HCEC 1CT (cell line): ENCODE results near the gene ACO1.

Source experiments
- DNase-seq: peaks from one replicate; pipeline ENCODE4 v3.0.0-alpha.2; 2017

Gene ACO1

DNA sequence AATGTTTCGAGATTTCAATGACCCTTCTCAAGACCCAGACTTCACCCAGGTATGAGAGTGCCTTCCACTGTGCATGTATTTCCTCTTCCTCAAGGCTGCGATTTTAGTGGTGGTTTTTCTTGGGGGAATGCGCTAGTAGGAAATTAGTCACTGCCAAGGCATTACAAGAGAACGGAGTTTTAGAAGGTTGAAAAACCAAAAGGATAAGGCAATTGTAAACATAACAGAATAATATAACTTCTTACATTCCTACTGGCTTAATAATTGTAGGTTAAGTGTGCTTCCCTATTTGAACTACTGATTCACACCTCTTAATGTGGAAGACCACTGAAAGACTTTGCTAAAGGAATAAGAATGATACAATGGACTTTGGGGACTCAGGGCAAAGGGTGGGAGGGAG, 38.9 kb downstream of the ACO1 start:
- peak; percentile 90 for DNase-seq

- DNase-seq: no peak
These were observed 40.2 kb downstream of the ACO1 start for GRCh38 chr9:32424616-32425015.

DNA sequence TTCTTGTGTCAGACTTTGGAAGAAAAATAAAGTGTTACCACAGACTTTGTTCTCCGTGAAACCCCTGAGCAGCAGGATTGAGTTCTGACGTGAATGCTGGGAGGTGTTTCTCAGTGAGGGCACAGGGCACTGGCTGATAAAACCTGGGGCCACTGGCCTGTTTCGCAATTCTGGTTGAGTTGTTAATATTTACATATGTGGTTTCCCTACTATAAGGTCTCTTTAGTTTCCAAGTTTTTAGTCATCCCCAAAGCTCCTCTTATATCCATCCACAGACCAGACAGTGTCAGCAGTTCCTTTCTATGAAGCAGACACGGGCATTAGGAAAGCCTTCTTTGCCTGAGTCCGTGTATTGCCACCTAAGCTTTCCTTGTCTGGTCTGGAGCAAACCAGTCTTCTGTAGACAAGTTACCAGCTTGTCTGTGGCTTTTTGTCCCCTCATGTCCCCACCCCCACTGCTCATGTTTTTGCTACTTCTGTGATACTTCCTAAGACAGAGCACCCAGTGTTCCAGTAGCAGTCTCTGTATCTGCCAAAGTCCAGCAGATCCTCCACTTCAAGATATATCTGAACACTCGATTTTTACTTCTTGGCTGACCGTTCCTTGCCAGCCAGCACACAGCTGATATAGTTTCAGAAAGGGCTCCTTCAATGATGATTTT, 42.0 kb downstream of the ACO1 start:
- DNase-seq: peak; percentile 93

DNA sequence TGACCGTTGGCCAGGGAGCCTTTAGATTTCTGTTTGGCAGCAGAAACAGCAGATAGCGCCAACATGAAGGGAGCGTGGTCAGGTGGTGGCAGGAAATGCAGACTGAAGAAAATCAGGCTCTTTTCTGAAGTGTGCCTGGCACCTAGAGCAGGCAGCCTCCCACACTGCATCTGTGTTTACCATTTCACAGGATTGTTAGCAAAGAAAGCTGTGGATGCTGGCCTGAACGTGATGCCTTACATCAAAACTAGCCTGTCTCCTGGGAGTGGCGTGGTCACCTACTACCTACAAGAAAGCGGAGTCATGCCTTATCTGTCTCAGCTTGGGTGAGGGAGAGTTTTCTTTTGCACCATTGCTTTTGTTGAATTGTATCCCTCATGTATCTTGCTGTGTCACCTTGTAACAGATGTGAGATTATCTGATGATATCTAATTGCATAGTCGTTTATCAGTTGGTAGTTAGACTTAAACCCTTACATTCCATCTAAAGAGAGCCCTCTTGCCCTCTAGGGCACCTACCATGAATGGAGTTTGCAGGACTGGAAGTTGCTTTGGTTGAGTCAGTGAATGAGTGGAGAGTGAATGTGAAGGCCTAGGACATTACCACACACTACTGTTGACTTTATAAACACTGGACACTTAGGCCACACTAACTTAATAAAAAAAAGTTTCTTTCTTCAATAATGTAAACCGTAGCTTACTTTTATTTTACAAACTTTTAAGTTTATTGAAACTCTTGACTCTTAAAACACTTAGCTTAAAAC, 42.8 kb downstream of the ACO1 start:
- DNase-seq: peak; percentile 68

DNA sequence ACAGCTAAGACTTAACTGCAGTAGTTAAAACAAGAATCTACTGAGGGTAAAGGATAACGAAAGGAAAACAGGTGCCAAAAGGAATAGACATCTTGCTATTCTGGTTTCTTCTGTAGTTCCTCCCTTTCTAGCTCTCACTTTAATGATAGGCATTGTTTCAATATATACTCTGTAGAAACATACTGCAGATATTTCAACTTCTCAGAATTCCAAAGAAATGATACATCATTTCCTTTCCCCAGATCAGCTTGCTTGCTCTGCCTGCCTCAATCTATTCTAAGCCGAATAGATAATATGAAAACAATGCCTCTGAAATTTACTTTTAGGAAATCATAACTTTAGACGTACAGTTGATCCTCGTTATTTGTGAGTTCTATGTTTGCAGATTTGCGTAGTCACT, 46.3 kb downstream of the ACO1 start:
- DNase-seq: peak; percentile 77

DNA sequence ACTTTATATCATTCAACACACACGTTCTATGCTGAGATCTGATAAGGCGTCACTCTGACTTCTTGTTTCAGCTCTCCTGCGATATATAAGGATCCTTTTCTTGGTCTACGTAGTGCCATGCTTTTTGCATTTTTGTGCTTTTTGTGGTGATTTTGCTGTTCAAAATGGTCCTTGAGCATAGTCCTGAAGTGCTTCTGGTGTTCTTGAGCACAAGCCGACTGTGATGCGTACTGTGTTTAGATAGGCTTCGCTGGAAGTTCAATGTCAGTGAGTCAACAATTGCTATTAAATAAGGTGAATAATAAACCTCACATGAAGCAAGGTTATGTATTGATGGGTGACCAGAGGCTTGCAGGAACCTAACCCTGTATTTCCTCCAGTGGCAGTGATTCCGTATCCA, 46.8 kb downstream of the ACO1 start:
- no peak for DNase-seq

GRCh38 chr9:32431940-32432555, 47.6 kb downstream of the ACO1 start:
- DNase-seq: peak; percentile 54

GRCh38 chr9:32434892-32435291, 50.4 kb downstream of the ACO1 start:
- no peak for DNase-seq

GRCh38 chr9:32441678-32442077, 57.2 kb downstream of the ACO1 start:
- DNase-seq: no peak

DNA sequence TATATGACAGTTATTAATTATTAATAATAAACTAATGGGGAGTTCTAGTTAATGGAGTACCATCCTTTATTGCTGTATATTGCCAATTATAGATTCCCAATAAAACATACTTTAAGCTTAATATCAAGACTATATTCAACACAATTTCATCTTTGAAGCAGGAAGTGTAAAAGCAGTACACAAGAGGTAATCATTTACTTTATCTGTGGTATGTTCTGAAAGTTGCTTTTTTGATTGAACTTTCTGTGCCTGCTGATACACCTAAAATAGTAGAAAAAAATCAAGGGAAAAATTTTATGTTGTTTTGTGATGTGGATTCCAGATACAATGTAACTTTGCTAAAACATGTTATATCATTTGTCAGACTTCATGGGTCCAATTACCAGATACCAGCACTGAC, 58.0 kb downstream of the ACO1 start:
- DNase-seq: no peak

DNA sequence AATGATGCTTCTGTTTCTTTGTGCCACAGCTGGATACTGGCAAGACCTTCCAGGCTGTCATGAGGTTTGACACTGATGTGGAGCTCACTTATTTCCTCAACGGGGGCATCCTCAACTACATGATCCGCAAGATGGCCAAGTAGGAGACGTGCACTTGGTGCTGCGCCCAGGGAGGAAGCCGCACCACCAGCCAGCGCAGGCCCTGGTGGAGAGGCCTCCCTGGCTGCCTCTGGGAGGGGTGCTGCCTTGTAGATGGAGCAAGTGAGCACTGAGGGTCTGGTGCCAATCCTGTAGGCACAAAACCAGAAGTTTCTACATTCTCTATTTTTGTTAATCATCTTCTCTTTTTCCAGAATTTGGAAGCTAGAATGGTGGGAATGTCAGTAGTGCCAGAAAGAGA, 65.5 kb downstream of the ACO1 start:
- DNase-seq: no peak

DNA sequence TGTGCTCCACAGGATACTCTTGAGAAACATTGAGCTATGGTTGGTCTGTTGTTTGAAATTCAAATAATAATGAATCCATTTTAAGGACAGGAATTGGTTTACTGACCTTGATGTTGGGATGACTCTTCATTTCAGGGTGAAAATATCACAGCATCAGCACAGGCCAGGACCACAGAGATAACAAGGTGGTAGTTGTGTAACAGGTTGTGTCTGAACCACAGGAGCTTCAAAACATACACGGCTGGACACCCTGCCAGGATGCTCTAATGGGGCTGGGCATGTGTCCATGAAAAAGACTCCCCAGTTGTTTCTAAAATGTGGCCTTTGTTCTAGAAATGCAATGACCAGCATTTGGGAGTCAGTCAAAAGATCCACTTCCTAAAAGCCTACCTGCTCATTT, 69.8 kb downstream of the ACO1 start:
- DNase-seq: no peak

GRCh38 chr9:32455738-32456137, 71.3 kb downstream of the ACO1 start:
- peak; percentile 9 for DNase-seq

- no peak for DNase-seq
These were observed 72.1 kb downstream of the ACO1 start for GRCh38 chr9:32456564-32456963.

DNA sequence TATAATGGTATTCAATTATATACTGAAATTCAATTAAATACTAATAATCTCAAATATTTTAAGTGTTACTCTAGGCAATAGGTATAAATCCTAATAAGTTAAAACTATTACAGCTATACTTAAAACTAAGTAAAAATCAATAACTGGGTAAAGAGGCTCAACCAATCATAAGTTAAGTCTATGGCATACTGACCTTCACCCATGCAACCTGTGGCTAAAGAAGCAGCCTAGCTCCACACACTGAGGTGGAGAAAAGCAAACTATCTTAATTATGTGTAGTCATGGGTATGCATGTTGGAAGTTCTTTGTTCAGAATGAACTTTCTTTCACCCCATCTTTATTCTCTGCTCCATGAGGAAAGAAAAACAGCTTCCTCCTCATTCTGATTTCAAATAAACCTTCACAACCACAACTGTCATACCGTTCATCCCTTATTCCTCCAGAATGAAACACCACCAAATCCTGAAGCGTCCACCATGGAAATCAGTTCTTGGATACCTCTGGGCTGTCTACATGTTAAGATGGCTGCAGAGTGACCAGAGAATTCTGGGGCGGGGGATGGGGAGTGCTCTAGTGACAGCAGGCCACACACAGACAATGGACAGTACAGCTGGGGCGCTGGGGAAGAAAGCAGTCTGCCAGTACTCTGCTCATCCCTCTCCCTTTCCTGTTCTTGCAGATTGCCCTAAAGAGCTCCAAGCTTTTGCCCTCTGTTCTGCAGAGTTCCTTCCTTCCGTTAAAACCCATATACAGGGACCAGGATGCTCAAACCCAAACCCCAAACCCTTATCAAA, 79.3 kb downstream of the ACO1 start:
- DNase-seq: no peak

GRCh38 chr9:32468740-32469139, 84.3 kb downstream of the ACO1 start:
- DNase-seq: no peak

DNA sequence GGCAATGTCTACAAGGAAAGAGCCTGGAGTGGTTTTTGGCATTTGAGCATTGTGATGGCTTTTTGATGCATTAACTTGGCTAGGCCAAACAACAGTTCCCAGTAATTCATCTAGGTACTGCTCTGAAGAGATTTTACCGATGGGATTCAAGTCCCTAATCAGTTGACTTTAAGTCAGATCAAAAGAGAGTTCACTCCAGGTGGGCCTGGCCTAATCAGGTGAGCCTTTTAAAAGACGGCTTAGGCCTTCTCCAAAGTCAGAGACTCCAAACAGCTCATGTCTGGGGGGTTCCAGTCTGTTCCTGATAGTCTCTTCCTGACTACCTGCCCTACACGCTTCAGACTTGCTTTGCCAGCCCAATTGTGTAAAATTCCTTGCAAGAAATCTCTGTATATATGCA, 87.9 kb downstream of the ACO1 start:
- DNase-seq: no peak

DNA sequence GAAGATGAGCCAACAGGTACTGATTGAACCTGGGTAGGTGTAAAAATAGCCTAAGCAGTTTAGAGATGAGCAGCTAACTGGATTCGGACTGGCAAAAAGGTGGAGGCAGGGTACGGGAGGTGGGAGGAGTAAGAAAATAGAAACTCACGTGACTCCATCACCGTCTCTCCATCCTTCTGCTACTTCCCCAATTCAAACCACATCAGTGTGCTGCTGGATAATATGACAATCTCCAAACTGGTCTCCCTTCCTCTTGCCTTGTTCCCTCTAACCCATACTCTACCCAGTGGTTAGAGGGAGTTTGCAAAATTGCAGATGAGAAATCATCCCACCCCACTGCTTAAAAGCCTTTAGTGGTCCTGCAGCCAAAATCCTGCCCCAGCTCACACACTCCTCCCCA, 98.9 kb downstream of the ACO1 start:
- DNase-seq: no peak

- DNase-seq: peak; percentile 87
These were observed 102.6 kb downstream of the ACO1 start for GRCh38 chr9:32486839-32487562.

GRCh38 chr9:32487981-32488380, 103.5 kb downstream of the ACO1 start:
- DNase-seq: peak; percentile 51

DNA sequence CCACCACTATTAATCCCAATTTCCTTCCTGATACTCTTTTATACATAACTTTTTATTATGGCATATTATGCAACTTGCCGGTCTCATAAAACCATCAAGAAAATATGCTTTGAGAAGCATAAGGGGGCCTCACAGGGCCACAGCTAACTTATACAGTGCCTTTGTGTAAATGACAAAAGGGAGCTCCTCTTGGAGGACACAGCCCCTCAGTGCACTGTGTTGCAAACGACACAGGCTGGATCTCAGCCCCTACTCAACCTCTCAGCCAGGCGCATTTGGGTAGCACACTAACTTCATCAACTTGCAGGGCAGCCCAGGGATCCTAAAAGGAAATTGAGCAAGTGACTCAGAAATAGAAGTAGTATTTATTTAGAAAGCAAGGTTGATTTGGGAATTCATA, 106.2 kb downstream of the ACO1 start:
- DNase-seq: no peak

GRCh38 chr9:32497921-32498320, 113.5 kb downstream of the ACO1 start:
- no peak for DNase-seq

GRCh38 chr9:32500768-32501167, 116.3 kb downstream of the ACO1 start:
- DNase-seq: peak; percentile 83
